Fibroblast of gingiva (primary cell): ENCODE data around the gene MYL3.

Source experiments
- DNase-seq: peaks from one replicate; pipeline ENCODE4 v3.0.0-alpha.2; 2011; ENCODE audit warnings: low read depth

MYL3 gene

DNA sequence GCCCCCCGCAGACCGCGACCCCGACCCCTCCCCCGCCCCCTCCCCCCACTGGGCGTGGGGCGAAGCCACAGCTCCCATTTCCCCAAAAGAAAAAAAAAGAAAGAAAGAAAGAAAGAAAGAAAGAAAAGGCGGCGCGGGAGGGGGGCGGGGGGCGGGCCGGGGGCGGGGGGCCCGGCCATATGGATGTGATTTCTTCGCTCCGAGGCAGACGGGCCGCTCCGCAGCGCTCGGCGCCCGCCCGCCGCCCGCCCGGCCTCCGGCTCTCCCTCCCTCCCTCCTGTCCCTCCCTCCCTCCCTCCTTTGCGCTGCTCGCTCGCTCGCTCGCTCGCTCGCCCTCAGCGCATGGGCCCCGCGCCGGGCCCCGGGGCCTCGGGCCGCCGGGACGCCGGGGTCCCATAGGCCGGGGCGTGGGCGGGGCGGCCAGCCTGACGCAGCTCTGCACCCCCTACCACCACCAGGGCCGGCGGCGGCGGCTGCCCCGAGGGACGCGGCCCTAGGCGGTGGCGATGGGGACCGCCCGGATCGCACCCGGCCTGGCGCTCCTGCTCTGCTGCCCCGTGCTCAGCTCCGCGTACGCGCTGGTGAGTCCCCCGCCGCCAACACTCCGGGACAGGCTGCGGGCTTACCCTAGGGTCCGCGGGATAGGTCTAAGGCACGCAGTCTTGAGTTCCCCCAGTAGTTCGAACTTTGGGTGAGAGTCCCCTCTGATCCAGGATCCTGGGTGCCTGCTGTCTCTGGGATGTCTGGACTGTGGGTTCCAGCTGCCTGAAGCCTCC lies 20.0 kb upstream of the MYL3 start:
- DNase-seq: peak; percentile 25

DNA sequence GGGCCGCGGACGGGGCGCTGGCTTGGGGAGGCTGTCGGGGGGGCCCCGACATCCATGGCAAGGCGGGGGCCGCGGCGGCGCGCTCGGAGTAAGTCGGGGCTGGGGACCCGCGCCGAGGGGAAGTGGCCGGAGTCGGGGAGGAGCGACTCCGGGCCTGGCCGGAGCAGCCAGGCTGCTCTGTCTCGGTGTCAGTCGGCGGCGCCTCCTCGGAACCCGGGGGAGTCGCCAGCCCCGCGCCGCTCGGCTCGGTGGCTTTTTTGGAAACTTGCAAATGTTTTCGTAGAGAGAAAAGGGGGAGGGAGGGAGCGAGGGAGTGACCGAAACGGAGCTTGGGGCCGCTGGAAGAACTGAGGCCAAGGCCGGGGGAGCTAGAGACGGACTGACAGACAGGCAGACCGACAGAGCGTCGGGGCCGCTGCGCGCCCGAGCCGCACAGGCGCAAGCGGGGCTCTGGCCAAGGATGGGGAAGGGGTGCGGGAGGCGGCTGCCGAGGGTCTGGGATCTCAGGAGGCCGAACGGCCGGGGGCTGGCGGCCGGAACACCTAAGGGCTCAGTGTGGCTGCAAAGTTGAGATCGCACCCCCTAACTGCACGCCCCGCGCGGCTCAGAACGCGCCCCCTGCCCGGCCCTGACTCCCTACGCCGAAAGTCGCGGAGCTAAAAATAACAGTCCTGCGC lies 19.3 kb upstream of the MYL3 start:
- peak; percentile 18 for DNase-seq

- no peak for DNase-seq
Measured at GRCh38 chr3:46881596-46882376, 18.5 kb upstream of the MYL3 start.

- no peak for DNase-seq
Measured at GRCh38 chr3:46880884-46881595, 17.8 kb upstream of the MYL3 start.

GRCh38 chr3:46878781-46879436 lies 15.7 kb upstream of the MYL3 start:
- DNase-seq: no peak

- no peak for DNase-seq
Measured at GRCh38 chr3:46877406-46878125, 14.3 kb upstream of the MYL3 start, which contains the start of gene PTH1R. PTH1R (plus strand) TSS chr3:46877721; CDS start chr3:46883560, 5,839 bp downstream.

DNA sequence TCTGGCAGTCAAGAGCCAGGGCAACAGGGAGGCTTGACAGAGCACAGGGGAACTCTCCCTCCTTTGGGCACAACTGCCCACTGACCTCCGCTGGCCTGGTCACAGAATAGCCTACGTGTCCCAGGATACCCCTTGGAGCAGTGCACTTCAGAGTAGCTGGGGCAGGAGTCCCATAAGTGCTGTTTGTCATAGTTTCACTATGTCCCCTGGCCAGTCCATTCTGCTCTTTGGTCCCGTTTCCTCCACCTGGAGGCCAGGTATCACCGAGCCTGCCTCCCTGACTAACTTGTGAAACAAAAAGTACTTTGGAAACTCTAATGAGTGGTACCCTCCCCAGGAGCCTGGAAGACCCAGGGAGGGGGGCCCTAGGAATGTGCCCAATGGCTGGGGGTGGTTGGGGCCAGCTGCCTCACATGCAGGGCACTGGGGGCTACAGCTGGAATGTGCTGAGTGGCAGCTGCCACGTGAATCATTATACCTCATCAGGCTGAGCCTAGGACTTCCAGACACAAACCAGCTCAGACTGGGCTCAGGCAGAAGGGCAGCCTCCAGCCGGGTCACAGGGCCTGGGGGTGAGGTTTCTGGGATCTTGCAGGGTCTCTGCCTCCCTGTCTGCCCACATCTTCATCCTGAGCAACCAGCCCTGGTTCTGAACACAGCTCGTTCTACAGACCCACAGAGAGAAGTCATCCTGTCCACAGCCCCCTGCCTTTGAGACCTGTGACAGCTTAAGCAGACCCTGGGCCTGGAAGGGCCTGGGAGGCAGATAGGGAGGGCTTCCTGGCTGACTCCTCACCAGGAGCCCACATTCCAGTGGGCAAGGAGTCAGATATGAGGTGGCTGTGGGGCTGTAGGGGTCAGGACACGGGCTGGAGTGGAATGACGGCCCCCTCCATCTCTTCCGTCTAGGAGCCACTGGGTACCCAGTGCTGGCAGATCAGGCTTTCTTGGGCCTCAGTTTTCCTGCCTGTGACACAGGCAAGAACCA lies 13.4 kb upstream of the MYL3 start:
- no peak for DNase-seq

GRCh38 chr3:46875560-46875959 lies 12.3 kb upstream of the MYL3 start:
- no peak for DNase-seq

- no peak for DNase-seq
Measured at GRCh38 chr3:46874430-46874829, 11.2 kb upstream of the MYL3 start.

DNA sequence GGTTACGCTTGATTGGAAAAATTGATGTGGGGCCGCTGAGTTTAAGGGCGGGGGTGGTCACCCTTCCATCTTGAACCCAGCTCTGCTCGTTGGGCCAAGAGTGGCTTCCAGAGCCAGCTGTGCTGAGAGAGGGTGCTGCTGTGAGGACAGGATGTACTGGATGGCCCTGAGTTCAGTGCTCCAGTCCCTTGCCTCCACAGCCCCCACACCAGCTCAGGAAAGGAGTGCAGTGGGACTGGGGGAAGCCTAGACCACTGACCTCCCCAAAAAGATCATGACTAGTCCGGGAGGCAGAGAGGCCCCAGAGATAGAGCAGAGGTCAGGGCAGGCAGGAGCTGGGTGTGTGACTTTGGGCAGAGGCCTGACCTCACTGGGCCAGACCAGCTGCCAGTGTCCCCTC lies 10.3 kb upstream of the MYL3 start:
- DNase-seq: no peak

GRCh38 chr3:46871222-46871621 lies 8.0 kb upstream of the MYL3 start:
- no peak for DNase-seq

GRCh38 chr3:46870651-46871050 lies 7.4 kb upstream of the MYL3 start:
- DNase-seq: no peak

GRCh38 chr3:46869440-46869839 lies 6.2 kb upstream of the MYL3 start:
- no peak for DNase-seq

GRCh38 chr3:46868948-46869347 lies 5.7 kb upstream of the MYL3 start:
- DNase-seq: no peak

- DNase-seq: no peak
Measured at GRCh38 chr3:46868287-46868686, 5.0 kb upstream of the MYL3 start.

- DNase-seq: peak; percentile 80
Measured at GRCh38 chr3:46867550-46867898, 4.3 kb upstream of the MYL3 start.

GRCh38 chr3:46866720-46867549 lies 3.7 kb upstream of the MYL3 start:
- DNase-seq: peak; percentile 35

- DNase-seq: no peak
Measured at GRCh38 chr3:46866032-46866595, 2.9 kb upstream of the MYL3 start.

- no peak for DNase-seq
Measured at GRCh38 chr3:46865546-46865945, 2.3 kb upstream of the MYL3 start.
